Measurements from ENCODE around the gene RPS26.
"Not testable (repeated sequence)": the region's sequence is repeated elsewhere in the genome, so short reads cannot be mapped to it uniquely, and the experiment has no call there.

Gene RPS26

DNA sequence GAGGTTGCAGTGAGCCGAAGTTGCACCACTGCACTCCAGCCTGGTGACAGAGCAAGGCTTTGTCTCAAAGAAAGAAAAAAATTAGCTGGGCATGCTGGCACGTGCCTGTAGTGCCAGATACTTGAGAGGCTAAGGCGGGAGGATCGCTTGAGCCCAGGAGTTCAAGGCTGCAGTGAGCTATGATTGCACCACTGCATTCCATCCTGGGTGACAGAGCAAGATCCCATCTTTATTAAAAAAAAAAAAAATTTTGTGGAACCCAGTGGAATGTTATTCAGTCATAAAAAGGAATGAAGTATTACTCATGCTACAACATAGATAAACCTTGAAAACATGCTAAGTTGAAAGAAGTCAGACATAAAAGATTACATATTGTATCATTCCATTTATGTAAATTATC lies 29.9 kb downstream of the RPS26 start:
- Histone ChIP-seq H3K4me1 (ENCODE audit: control insufficient read depth in 1 of 2, insufficient read depth in 2 of 2, low read length in 2 of 2) (no peaks in the 10 kb centered on the region), H3K79me1 (ENCODE audit: low read length) (no peaks in the 10 kb centered on the region), H3K18ac (ENCODE audit: low read length) (no peak overlapping the region), H2AFZ (ENCODE audit: insufficient read depth, low read length, poor library complexity) (no peak overlapping the region), H3K9ac (ENCODE audit: low read length) (no peak overlapping the region), H3K79me2 (ENCODE audit: control insufficient read depth, insufficient read depth, low read length, poor library complexity) (no peaks in the 10 kb centered on the region), H3K27ac (ENCODE audit: low read depth, low read length) (no peak overlapping the region), H4K91ac (ENCODE audit: low read depth, low read length) (no peak overlapping the region), H3K4me2 (ENCODE audit: low read length) (no peak overlapping the region), H3K4me3 (ENCODE audit: low read depth, low read length) (no peak overlapping the region), H4K8ac (ENCODE audit: low read depth, low read length) (no peak overlapping the region), H4K12ac (ENCODE audit: low read depth, low read length) (no peak overlapping the region), H3K27me3 (ENCODE audit: insufficient read depth, low read length) (no peaks in the 10 kb centered on the region), H3K9me3 (ENCODE audit: insufficient read depth, low read depth, low read length) (no peaks in the 10 kb centered on the region), H3K36me3 (ENCODE audit: control insufficient read depth in 1 of 2, insufficient read depth in 2 of 2, low read length in 2 of 2) (no peaks in the 10 kb centered on the region), H2BK5ac (ENCODE audit: low read depth, low read length, poor library complexity) (no peak overlapping the region), H3K14ac (ENCODE audit: low read length) (no peak overlapping the region), H2AK5ac (ENCODE audit: low read length) (no peak overlapping the region), H2BK120ac (ENCODE audit: insufficient read depth, low read length, poor library complexity) (no peak overlapping the region), H2BK12ac (ENCODE audit: low read length) (no peak overlapping the region), H3K4ac (ENCODE audit: low read depth, low read length) (no peak overlapping the region), H3K23ac (ENCODE audit: low read length) (no peak overlapping the region)
- WGBS (ENCODE audit: extremely low coverage, insufficient coverage, insufficient read length) = no CpG with 5 or more reads among the region's 4 CpGs
- peak; percentile 84 to 92 for DNase-seq

DNA sequence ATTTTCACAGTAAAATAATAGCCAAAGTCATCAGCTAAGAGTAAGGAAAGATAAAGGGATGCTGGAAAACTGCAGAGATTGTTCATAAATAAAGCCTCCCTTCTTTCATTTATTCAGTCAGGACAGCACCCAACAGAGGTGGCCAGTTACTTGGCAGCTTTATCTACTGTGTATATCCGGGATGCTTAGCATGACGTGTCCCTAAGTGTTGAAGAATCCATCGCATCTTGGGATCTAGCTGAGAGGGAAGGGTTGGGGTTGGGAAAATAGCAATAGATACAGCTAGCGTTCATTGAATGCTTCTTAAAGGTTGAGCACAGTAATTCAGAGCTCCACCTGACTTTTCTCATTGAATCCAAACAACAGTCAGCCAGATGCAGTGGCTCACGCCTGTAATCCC lies 32.7 kb downstream of the RPS26 start:
- Histone ChIP-seq H4K8ac (ENCODE audit: low read depth, low read length) (no peak overlapping the region), H2AFZ (ENCODE audit: insufficient read depth, low read length, poor library complexity) (no peak overlapping the region), H3K36me3 (ENCODE audit: control insufficient read depth in 1 of 2, insufficient read depth in 2 of 2, low read length in 2 of 2) (no peaks in the 10 kb centered on the region), H3K79me1 (ENCODE audit: low read length) (peaks cover 4% of the 10 kb centered on the region), H4K12ac (ENCODE audit: low read depth, low read length) (no peak overlapping the region), H3K23ac (ENCODE audit: low read length) (no peak overlapping the region), H2AK5ac (ENCODE audit: low read length) (no peak overlapping the region), H2BK12ac (ENCODE audit: low read length) (no peak overlapping the region), H2BK120ac (ENCODE audit: insufficient read depth, low read length, poor library complexity) (no peak overlapping the region), H3K18ac (ENCODE audit: low read length) (no peak overlapping the region), H3K27me3 (ENCODE audit: insufficient read depth, low read length) (no peaks in the 10 kb centered on the region), H3K14ac (ENCODE audit: low read length) (no peak overlapping the region), H3K27ac (ENCODE audit: low read depth, low read length) (no peak overlapping the region), H3K4ac (ENCODE audit: low read depth, low read length) (no peak overlapping the region), H3K4me3 (ENCODE audit: low read depth, low read length) (no peak overlapping the region), H3K4me2 (ENCODE audit: low read length) (no peak overlapping the region), H2BK5ac (ENCODE audit: low read depth, low read length, poor library complexity) (no peak overlapping the region), H3K4me1 (ENCODE audit: control insufficient read depth in 1 of 2, insufficient read depth in 2 of 2, low read length in 2 of 2) (no peaks in the 10 kb centered on the region), H3K9me3 (ENCODE audit: insufficient read depth, low read depth, low read length) (no peaks in the 10 kb centered on the region), H3K9ac (ENCODE audit: low read length) (no peak overlapping the region), H3K79me2 (ENCODE audit: control insufficient read depth, insufficient read depth, low read length, poor library complexity) (peaks cover 4% of the 10 kb centered on the region), H4K91ac (ENCODE audit: low read depth, low read length) (no peak overlapping the region)
- peak in 1 of 2 donors; percentile 51 for DNase-seq
- WGBS (ENCODE audit: extremely low coverage, insufficient coverage, insufficient read length) = no CpG with 5 or more reads among the region's 5 CpGs

DNA sequence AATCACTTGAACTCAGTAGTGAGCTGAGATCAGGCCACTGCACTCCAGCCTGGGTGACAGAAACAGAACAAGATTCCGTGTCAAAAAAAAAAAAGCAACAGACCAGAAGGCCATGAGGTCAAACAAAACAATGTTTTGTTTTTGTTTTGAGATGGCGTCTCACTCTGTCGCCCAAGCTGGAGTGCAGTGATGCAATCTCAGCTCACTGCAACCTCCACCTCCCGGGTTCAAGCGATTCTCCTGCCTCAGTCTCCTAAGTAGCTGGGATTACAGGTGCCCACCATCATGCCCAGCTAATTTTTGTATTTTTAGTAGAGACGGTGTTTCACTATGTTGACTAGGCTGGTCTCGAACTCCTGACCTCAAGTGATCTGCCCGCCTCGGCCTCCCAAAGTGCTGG lies 36.2 kb downstream of the RPS26 start:
- no CpG with 5 or more reads among the region's 9 CpGs for WGBS (ENCODE audit: extremely low coverage, insufficient coverage, insufficient read length)
- H4K12ac ChIP-seq (ENCODE audit: low read depth, low read length); H3K14ac ChIP-seq (ENCODE audit: low read length); H3K27ac ChIP-seq (ENCODE audit: low read depth, low read length); H2BK120ac ChIP-seq (ENCODE audit: insufficient read depth, low read length, poor library complexity); H2AK5ac ChIP-seq (ENCODE audit: low read length); H3K23ac ChIP-seq (ENCODE audit: low read length); H3K9me3 ChIP-seq (ENCODE audit: insufficient read depth, low read depth, low read length); H3K4ac ChIP-seq (ENCODE audit: low read depth, low read length); H3K4me3 ChIP-seq (ENCODE audit: low read depth, low read length); H3K9ac ChIP-seq (ENCODE audit: low read length); H4K8ac ChIP-seq (ENCODE audit: low read depth, low read length); H3K18ac ChIP-seq (ENCODE audit: low read length); DNase-seq; H2BK5ac ChIP-seq (ENCODE audit: low read depth, low read length, poor library complexity); H3K4me2 ChIP-seq (ENCODE audit: low read length); H3K36me3 ChIP-seq (ENCODE audit: control insufficient read depth in 1 of 2, insufficient read depth in 2 of 2, low read length in 2 of 2); H2AFZ ChIP-seq (ENCODE audit: insufficient read depth, low read length, poor library complexity); H2BK12ac ChIP-seq (ENCODE audit: low read length); H4K91ac ChIP-seq (ENCODE audit: low read depth, low read length); H3K27me3 ChIP-seq (ENCODE audit: insufficient read depth, low read length): not testable (repeated sequence)
- H3K79me2 ChIP-seq (ENCODE audit: control insufficient read depth, insufficient read depth, low read length, poor library complexity) = peaks cover 22% of the 10 kb centered on the region
- peaks cover 12 to 13% of the 10 kb centered on the region in 2 experiments for H3K4me1 ChIP-seq (ENCODE audit: control insufficient read depth in 1 of 2, insufficient read depth in 2 of 2, low read length in 2 of 2)
- peaks cover 14% of the 10 kb centered on the region for H3K79me1 ChIP-seq (ENCODE audit: low read length)

DNA sequence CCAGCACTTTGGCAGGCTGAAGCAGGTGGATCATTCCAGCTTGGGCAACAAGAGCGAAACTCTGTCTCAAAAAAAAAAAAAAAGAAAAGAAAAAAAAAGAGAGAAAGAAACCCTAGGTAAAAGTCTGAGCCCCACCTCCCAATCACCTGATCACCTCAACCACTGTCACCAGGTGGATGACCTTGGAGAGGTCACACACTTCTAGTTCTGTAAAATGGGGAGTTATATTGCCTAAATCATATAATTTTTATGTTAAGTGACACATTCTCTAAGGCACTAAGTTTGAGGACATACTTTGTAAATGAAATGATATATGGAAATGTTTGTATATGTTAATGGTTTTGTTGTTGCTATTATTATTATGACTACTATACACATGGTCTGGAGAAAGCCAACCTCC lies 36.7 kb downstream of the RPS26 start:
- Histone ChIP-seq H3K27ac (ENCODE audit: low read depth, low read length) (peak overlapping the region; percentile 97), H3K36me3 (ENCODE audit: control insufficient read depth in 1 of 2, insufficient read depth in 2 of 2, low read length in 2 of 2) (no peaks in the 10 kb centered on the region), H3K18ac (ENCODE audit: low read length) (no peak overlapping the region), H3K79me1 (ENCODE audit: low read length) (peaks cover 14% of the 10 kb centered on the region), H4K8ac (ENCODE audit: low read depth, low read length) (no peak overlapping the region), H3K4me3 (ENCODE audit: low read depth, low read length) (no peak overlapping the region), H2BK120ac (ENCODE audit: insufficient read depth, low read length, poor library complexity) (no peak overlapping the region), H3K9me3 (ENCODE audit: insufficient read depth, low read depth, low read length) (no peaks in the 10 kb centered on the region), H2BK5ac (ENCODE audit: low read depth, low read length, poor library complexity) (no peak overlapping the region), H2BK12ac (ENCODE audit: low read length) (no peak overlapping the region), H2AK5ac (ENCODE audit: low read length) (no peak overlapping the region), H3K4ac (ENCODE audit: low read depth, low read length) (no peak overlapping the region), H3K4me1 (ENCODE audit: control insufficient read depth in 1 of 2, insufficient read depth in 2 of 2, low read length in 2 of 2) (peaks cover 12 to 13% of the 10 kb centered on the region in 2 experiments), H2AFZ (ENCODE audit: insufficient read depth, low read length, poor library complexity) (no peak overlapping the region), H3K79me2 (ENCODE audit: control insufficient read depth, insufficient read depth, low read length, poor library complexity) (peaks cover 22% of the 10 kb centered on the region), H3K23ac (ENCODE audit: low read length) (no peak overlapping the region), H3K4me2 (ENCODE audit: low read length) (peak overlapping the region; percentile 98), H4K12ac (ENCODE audit: low read depth, low read length) (no peak overlapping the region), H3K9ac (ENCODE audit: low read length) (no peak overlapping the region), H3K27me3 (ENCODE audit: insufficient read depth, low read length) (no peaks in the 10 kb centered on the region), H3K14ac (ENCODE audit: low read length) (no peak overlapping the region), H4K91ac (ENCODE audit: low read depth, low read length) (no peak overlapping the region)
- peak in 1 of 2 donors; percentile 17 for DNase-seq
- WGBS (ENCODE audit: extremely low coverage, insufficient coverage, insufficient read length) = no CpG with 5 or more reads among the region's 1 CpG
